NCI-H524 treated with DMSO at 0.1 percent for 48 hours (cell line): ENCODE measurements around the gene OSBPL3.
"Not testable (repeated sequence)": the region's sequence is repeated elsewhere in the genome, so short reads cannot be mapped to it uniquely, and the experiment has no call there.

Experiments
- DNase-seq: peaks from one replicate; lab custom pipeline; 2025; lab: John Stamatoyannopoulos, UW

Gene OSBPL3

DNA sequence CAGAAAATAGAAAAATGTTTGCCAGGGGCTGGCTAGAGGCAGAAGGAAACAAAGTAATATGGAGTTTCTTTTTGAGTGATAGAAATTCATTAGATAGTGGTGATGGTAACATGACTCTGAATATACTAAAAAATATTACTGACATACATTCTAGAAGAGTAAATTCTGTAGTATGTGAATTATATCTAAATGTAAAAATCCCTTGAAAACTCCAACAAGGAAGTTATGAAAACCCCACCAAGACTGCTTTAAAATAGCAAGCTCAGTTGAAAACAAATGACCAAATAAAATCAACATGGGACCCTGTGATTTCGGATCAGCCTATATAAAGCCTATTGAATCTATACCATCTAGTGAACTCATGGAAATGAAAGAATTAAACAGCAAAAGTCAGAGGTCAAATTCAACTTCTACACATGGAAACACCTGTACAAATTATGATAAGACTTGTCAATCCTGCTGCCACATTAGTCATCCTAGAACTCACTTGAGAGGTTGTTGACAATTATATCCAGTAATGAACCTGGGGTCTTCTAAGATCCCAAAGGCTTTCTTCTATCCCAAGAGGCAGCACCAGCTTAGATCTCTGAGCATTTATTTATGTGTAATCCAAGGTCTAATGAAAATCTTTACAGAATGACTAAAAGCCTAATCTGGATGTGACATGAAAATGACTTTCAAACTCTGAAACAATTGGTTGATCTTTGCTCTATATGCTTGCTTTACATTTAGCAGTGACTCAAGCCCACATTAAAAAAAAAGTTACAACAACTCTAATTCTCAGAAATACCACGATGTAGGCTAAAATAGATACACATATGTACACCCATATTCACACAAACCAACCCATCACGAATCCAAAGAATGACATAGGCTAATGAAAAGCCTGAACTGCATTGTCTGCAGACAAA lies 59.3 kb downstream of the OSBPL3 start:
- no peak for DNase-seq

GRCh38 chr7:24917510-24918239 lies 62.3 kb downstream of the OSBPL3 start:
- DNase-seq = no peak

- no peak for DNase-seq
These were observed 63.4 kb downstream of the OSBPL3 start for GRCh38 chr7:24916463-24917040.

DNA sequence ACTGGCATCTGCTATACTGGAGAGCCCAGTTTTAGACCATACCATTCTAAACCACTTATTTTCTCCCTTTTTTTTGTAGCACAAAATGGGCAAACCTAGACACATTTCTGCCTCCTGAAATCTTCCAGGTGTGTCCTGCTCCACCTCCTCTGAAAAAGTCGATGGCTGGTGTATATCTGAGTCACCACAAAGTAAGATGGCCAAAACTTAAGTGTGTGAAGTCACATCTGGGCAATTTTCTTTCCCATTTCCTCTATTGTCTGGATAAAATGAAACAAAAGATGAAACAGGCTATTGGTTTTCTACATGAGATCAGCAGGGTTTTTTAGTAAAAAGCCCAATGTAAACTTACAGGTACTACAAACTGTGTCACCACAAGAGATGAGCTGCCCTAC lies 65.5 kb downstream of the OSBPL3 start:
- DNase-seq = no peak

DNA sequence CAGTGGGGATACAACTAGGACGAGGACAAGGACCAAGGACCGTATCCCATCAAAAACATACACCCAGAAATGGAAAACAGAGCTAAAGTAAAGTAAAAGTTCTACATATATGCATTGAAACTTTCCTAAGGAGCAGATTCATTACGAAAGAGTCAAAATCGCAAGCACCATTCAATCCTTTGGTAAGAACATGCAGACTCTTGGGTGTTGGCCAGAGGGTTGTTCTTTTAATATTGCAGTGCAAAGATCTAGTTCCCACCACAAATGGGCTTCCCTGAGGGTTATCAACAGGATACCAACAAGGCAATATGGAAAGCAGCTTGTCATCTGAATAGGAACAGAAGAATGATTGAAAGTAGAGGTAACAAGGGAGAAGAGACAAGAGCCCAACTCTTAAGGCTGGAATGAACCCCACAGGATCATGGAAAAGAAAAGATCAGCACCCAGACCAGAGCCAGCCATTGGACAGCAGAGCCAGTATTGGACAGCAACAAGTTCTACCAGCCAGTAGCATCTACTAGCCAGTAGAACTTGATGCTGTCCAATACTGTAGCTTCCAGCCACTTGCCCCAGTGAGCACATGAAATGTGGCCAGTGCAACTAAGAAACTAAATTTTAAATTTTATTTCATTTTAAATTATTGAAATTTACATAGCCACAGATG lies 66.0 kb downstream of the OSBPL3 start:
- DNase-seq = no peak

DNA sequence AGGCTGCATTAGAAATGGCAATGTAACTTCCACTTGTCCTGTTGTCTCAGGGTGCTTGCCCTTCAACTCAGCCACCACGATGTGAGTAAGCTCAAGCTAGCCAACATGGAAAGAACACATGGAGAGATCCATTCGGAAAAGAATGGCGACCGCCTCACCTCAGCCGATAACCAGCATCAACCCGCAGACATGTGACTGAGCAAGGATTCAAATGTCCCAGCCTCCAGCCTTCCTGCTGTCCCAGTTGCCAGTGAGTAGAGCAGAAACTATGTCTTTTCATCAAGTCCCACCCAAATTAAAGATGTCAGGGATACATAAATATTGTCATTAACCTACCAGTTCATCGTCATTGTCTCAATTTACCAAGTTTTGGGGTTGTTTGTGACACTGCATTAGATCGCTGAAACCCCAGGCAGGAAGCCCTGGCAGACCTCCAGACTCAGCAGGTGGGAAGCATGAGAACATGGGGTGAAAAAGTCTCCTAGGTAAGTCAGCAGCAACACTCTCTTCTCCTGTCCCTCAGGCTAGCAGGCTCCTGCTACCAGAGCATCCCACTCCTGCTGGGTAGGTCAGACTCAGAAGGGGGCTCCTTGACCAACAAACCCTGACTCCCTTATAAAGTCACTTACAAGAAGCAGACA lies 67.0 kb downstream of the OSBPL3 start:
- no peak for DNase-seq

DNA sequence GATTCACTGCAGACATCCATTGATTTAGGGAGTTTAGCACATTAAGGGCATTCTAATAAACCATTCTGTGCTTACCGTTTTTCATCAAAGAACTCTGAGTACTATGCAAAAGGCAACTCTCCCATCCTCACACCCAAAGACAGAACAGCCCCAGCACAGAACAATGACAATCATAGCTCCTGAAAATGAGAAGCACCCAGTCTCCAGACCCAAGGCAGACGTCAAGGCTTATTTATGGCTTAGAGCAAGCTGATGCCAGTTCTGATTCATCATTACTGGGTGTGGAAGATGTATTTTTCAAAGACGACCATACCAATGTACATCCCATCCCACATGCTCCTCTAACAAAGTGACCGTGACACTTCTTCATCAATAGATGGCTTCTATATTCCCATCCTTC lies 67.6 kb downstream of the OSBPL3 start:
- DNase-seq = no peak

- no peak for DNase-seq
These were observed 68.8 kb downstream of the OSBPL3 start for GRCh38 chr7:24911213-24911603.

- no peak for DNase-seq
These were observed 69.3 kb downstream of the OSBPL3 start for GRCh38 chr7:24910551-24911212.

DNA sequence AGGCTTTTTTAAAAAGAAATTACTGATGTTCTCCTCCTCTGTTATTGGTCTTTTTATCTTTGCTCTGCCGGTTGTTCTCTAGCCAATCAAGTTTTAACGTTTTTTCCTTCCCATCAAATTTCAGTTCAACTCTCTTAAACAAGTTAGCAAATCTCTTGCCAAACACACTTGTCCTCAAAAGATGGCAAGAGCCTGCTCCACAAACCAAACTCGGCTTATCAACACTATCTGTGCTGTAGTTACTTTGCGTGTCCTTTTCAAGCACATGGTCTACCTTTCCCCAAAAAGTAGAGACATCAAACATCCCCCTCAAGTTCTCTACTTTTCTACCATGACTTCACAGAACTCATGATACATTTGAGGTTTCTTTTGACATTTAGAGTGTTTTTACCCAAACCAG lies 71.3 kb downstream of the OSBPL3 start:
- DNase-seq = no peak

DNA sequence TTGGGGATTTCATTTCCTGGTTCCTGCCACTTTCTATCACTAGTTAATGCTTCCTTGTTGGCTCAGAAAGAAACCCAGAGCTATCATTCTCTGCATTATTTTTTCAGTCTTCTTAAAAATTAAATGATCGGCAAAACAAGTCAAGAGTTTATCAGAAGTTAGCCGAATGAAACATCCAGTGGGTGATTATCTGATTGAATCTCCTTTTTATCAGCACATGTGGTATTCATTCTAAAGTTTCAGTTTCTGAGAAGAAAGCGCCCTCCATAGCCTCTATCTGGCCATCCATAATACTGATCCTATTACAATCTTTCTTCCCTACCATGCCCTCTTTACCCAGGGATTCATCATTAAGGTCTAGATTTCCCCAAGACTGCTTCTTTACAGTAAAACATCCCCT lies 71.8 kb downstream of the OSBPL3 start:
- no peak for DNase-seq

GRCh38 chr7:24907311-24907886 lies 72.6 kb downstream of the OSBPL3 start:
- no peak for DNase-seq

GRCh38 chr7:24905996-24906770 lies 73.8 kb downstream of the OSBPL3 start:
- no peak for DNase-seq

- DNase-seq = not testable (repeated sequence)
These were observed 76.0 kb downstream of the OSBPL3 start for GRCh38 chr7:24903992-24904391.

- no peak for DNase-seq
These were observed 76.4 kb downstream of the OSBPL3 start for GRCh38 chr7:24903559-24903958.

- DNase-seq = no peak
These were observed 77.0 kb downstream of the OSBPL3 start for GRCh38 chr7:24902931-24903330.

DNA sequence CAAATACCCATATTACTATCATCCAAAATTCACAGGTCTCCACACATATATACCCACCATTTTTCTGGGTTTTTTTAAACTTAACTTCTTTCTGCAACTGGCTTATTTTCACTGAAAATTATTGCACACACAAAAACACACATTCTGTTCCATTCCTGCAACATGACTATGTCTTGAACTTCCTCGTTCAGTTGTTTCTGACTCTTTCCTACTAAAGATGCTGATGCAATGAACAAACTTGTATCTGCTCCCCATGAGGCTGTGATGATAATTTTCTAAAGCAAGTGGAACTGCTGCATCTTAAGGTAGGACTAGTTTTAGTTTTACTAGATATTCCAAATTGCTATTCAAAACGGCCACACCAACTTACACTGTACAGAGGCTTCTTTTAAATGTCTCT lies 77.7 kb downstream of the OSBPL3 start:
- no peak for DNase-seq

DNA sequence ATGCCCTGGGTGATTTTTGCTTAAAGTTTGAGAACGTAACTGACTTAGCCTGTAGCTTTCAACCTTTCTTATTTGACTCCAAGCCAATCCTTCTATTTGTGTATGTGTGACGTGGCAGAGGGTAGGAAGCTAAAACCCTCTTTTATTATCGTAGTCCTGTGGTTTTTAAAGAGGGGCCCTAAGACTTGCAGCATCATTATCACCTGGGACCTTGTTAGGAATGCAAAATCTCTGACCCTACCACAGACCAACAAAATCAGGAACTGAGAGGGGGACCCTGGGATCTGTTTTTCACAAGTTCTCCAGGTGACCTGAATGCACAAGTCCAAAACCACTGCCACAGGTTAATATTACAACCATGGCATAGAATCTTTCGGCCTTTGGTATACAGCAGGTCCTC lies 80.1 kb downstream of the OSBPL3 start:
- no peak for DNase-seq

DNA sequence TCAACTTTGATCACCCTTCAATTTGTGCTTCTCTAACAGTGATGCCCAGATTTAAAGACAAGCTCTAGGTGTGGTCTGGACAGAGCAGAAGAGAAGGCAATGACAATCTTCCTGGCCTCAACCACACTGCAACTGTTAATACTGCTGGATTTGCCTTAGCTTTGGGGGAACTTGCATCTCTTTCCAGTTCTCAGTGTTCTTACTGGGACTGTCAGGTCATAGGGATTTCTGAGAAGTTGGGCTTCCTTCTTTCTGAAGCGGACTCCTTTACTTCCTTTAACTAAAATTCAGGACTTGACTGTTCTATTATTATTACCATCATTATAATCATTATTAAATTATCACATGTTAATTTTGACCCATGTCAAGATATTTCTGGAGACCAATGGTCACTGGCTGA lies 80.8 kb downstream of the OSBPL3 start:
- DNase-seq = no peak

- no peak for DNase-seq
These were observed 81.3 kb downstream of the OSBPL3 start for GRCh38 chr7:24898691-24899090.
